ENCODE measurements around the gene PCDH9.

The PCDH9 gene

GRCh38 chr13:66353664-66354063 is 876.5 kb downstream of the PCDH9 start:
- DNase-seq (ENCODE audit: extremely low spot score, insufficient read length, low read depth) (no peak), FAIRE-seq (no peak)

- no peak for DNase-seq (ENCODE audit: extremely low spot score, insufficient read length, low read depth)
- no peak for FAIRE-seq
Observed at GRCh38 chr13:66349966-66350365, 880.2 kb downstream of the PCDH9 start.

- DNase-seq (ENCODE audit: extremely low spot score, insufficient read length, low read depth) (no peak), FAIRE-seq (no peak)
Observed at GRCh38 chr13:66348745-66349690, 881.1 kb downstream of the PCDH9 start.

- FAIRE-seq (no peak), DNase-seq (ENCODE audit: extremely low spot score, insufficient read length, low read depth) (no peak)
Observed at GRCh38 chr13:66347486-66348117, 882.5 kb downstream of the PCDH9 start.

- FAIRE-seq (no peak), DNase-seq (ENCODE audit: extremely low spot score, insufficient read length, low read depth) (no peak)
Observed at GRCh38 chr13:66345971-66346370, 884.2 kb downstream of the PCDH9 start.

GRCh38 chr13:66345518-66345810 is 884.7 kb downstream of the PCDH9 start:
- DNase-seq (ENCODE audit: extremely low spot score, insufficient read length, low read depth) (no peak), FAIRE-seq (no peak)

- no peak for DNase-seq (ENCODE audit: extremely low spot score, insufficient read length, low read depth)
- no peak for FAIRE-seq
Observed at GRCh38 chr13:66344805-66345517, 885.2 kb downstream of the PCDH9 start.

GRCh38 chr13:66343224-66343828 is 886.8 kb downstream of the PCDH9 start:
- no peak for DNase-seq (ENCODE audit: extremely low spot score, insufficient read length, low read depth)
- FAIRE-seq: no peak

- FAIRE-seq (no peak), DNase-seq (ENCODE audit: extremely low spot score, insufficient read length, low read depth) (no peak)
Observed at GRCh38 chr13:66341635-66342377, 888.3 kb downstream of the PCDH9 start.

- FAIRE-seq (no peak), DNase-seq (ENCODE audit: extremely low spot score, insufficient read length, low read depth) (no peak)
Observed at GRCh38 chr13:66339214-66339613, 890.9 kb downstream of the PCDH9 start.

GRCh38 chr13:66338542-66338941 is 891.6 kb downstream of the PCDH9 start:
- no peak for DNase-seq (ENCODE audit: extremely low spot score, insufficient read length, low read depth)
- no peak for FAIRE-seq

- FAIRE-seq: no peak
- DNase-seq (ENCODE audit: extremely low spot score, insufficient read length, low read depth): no peak
Observed at GRCh38 chr13:66335626-66336025, 894.5 kb downstream of the PCDH9 start.

GRCh38 chr13:66329988-66330451 is 900.1 kb downstream of the PCDH9 start:
- FAIRE-seq (no peak), DNase-seq (ENCODE audit: extremely low spot score, insufficient read length, low read depth) (no peak)

GRCh38 chr13:66328476-66328875 is 901.7 kb downstream of the PCDH9 start:
- no peak for FAIRE-seq

GRCh38 chr13:66323745-66324347 is 906.3 kb downstream of the PCDH9 start:
- FAIRE-seq: no peak
- no peak for DNase-seq (ENCODE audit: extremely low spot score, insufficient read length, low read depth)

More at GRCh38 chr13:66328476-66328875, 901.7 kb downstream of the PCDH9 start:
- no peak for DNase-seq (ENCODE audit: extremely low spot score, insufficient read length, low read depth)

GRCh38 chr13:66322936-66323335 is 907.2 kb downstream of the PCDH9 start:
- FAIRE-seq: no peak
- DNase-seq (ENCODE audit: extremely low spot score, insufficient read length, low read depth): no peak

GRCh38 chr13:66322193-66322740 is 907.9 kb downstream of the PCDH9 start:
- no peak for DNase-seq (ENCODE audit: extremely low spot score, insufficient read length, low read depth)
- no peak for FAIRE-seq

GRCh38 chr13:66314911-66315310 is 915.2 kb downstream of the PCDH9 start:
- DNase-seq (ENCODE audit: extremely low spot score, insufficient read length, low read depth) (no peak), FAIRE-seq (no peak)

GRCh38 chr13:66313413-66313812 is 916.7 kb downstream of the PCDH9 start:
- DNase-seq (ENCODE audit: extremely low spot score, insufficient read length, low read depth) (no peak), FAIRE-seq (no peak)

All from GM18507 (cell line).